ENCODE data around the gene CTU1. TPM values are rescaled to one million over a fixed set of nuclear protein-coding genes. Genes with fewer than 3 reads are reported as not detected.

Gene CTU1
- total RNA-seq (1 to 10 TPM; 1.4 to 1.6 TPM), total RNA-seq (1.1 to 28.6 (median 6.9) reads per million in 172 experiments)
- 6.4 TPM for polyA plus RNA-seq (2013, experiment 1 of 2)
- polyA plus RNA-seq (2013, experiment 2 of 2), result 4.2 TPM

DNA sequence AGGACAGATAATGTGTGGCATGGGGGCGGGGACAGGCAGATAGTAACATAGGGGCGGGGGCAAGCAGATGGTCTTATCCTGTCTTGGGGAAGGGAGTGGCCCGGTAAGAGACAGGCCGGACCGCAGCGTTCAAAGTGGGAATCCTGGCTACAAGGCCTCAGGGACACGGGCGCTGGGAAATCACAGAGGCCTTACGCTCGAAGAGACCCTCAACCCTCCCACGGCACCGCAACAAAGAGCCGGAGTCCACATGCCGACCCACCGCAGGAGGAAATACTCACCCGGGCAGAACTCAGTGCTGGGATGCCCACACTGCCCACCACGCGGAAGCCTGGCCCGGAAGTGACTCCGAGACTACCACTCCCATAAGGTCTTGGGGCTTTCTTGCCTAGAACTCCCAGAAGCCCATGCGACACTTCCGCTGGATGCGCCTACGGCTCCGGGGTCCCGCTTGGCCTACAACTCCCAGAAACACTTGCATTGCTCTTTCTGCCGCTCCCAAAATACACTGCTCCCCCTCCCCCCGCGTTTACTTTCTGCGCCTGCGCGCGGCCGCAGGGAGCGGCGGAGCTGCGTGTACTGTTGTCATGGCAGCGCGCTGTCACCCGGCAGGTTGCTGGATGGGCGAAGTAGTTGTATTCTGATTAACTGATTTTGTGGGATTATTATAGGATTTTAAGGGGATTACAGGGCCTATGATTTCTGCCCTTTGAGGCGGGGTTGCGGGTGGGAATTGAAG is at the start of gene CTU1:
CTU1 (minus strand) TSS at position 344 of the 739 bp plus-strand sequence. CDS start 3,840 bp downstream, outside the sequence.
- H3K4me1 ChIP-seq (ENCODE audit: insufficient read depth, low read length), result peaks cover 29% of the 10 kb centered on the region
- peaks cover 2% of the 10 kb centered on the region for H3K36me3 ChIP-seq (ENCODE audit: insufficient read depth, low read length)
- Mint-ChIP-seq H3K9me3 (no peaks in the 10 kb centered on the region), H3K4me3 (peak within 1 kb of the TSS; percentile 95), H3K27ac (peak within 1 kb of the TSS; percentile 91), H3K27me3 (no peaks in the 10 kb centered on the region), H3K36me3 (ENCODE audit: low read depth) (peaks cover 30% of the 10 kb centered on the region), H3K4me1 (ENCODE audit: low read depth) (peaks cover 38% of the 10 kb centered on the region)
- peak; percentile 98 for ATAC-seq (ENCODE audit: poor library complexity)
- peak within 1 kb of the TSS; percentile 60 to 63 for H3K27ac ChIP-seq (ENCODE audit: low read depth in 1 of 2, low read length in 2 of 2)
- intact Hi-C loops (cut with DNase I, micrococcal nuclease), result loop anchor here (1.0 to 10.0 kb wide), 6 partner anchors 303 to 1083 kb away; partner anchors contain the start of genes ASPDH (in 1 of the 2), JOSD2 (in 1 of the 2), VRK3 (in 1 of the 2) and ZNF473 (in 1 of the 2)
- peak within 1 kb of the TSS; percentile 83 for H3K4me3 ChIP-seq (ENCODE audit: low read length)
- POLR2A ChIA-PET, result interaction anchor here (1.0 to 1.1 kb wide), 2 partner anchors 22 to 24 kb away, joined by 3 to 12 read pairs; no protein-coding TSS in a partner anchor
- H3K27me3 ChIP-seq (ENCODE audit: control insufficient read depth in 1 of 2, insufficient read depth in 2 of 2, low read length in 2 of 2), result no peaks in the 10 kb centered on the region
- TF ChIP-seq, protein P1, sequence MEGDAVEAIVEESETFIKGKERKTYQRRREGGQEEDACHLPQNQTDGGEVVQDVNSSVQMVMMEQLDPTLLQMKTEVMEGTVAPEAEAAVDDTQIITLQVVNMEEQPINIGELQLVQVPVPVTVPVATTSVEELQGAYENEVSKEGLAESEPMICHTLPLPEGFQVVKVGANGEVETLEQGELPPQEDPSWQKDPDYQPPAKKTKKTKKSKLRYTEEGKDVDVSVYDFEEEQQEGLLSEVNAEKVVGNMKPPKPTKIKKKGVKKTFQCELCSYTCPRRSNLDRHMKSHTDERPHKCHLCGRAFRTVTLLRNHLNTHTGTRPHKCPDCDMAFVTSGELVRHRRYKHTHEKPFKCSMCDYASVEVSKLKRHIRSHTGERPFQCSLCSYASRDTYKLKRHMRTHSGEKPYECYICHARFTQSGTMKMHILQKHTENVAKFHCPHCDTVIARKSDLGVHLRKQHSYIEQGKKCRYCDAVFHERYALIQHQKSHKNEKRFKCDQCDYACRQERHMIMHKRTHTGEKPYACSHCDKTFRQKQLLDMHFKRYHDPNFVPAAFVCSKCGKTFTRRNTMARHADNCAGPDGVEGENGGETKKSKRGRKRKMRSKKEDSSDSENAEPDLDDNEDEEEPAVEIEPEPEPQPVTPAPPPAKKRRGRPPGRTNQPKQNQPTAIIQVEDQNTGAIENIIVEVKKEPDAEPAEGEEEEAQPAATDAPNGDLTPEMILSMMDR (IDR thresholded peaks at IDR 0.05), result no peak
- H3K9me3 ChIP-seq (ENCODE audit: control insufficient read depth in 1 of 2, insufficient read depth in 1 of 2, low read length in 2 of 2), result no peaks in the 10 kb centered on the region
- peak; percentile 96 to 100 (median 98) for DNase-seq
- CTCF ChIA-PET, result interaction anchor here (2.4 kb wide), 1 partner anchor 12 kb away, joined by 8 read pairs; no protein-coding TSS in a partner anchor

DNA sequence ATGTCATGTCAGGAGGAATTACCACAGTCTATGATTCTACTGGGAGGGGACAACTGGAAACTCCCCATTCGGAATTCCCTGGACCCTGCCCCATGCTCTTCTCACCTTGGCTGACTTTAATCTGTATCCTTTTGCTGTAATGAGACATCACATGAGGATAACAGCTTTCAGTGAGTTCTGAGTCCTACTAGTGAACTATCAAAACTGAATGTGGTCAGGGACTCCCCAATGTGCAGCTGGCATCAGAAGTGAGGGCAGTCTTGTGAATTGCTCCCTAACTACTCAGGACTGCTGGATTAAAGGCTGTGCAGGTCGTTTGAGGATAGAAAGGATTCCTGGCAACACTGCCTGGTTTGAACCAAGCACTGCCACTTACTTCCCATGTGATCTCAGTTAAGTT is 49.1 kb upstream of the CTU1 start:
- POLR2A ChIA-PET, result no interaction called here
- no peak overlapping the region for H3K4me3 Mint-ChIP-seq
- Histone ChIP-seq H3K27ac (ENCODE audit: low read depth in 1 of 2, low read length in 2 of 2) (no peak overlapping the region), H3K27me3 (ENCODE audit: control insufficient read depth in 1 of 2, insufficient read depth in 2 of 2, low read length in 2 of 2) (no peaks in the 10 kb centered on the region), H3K4me1 (ENCODE audit: insufficient read depth, low read length) (peaks cover 8% of the 10 kb centered on the region), H3K4me3 (ENCODE audit: low read length) (no peak overlapping the region), H3K36me3 (ENCODE audit: insufficient read depth, low read length) (no peaks in the 10 kb centered on the region), H3K9me3 (ENCODE audit: control insufficient read depth in 1 of 2, insufficient read depth in 1 of 2, low read length in 2 of 2) (no peaks in the 10 kb centered on the region)
- intact Hi-C loops (cut with DNase I, micrococcal nuclease), result loop anchor here in 1 of 2 experiments (5.0 kb wide), 1 partner anchor 35 kb away; the partner anchor contains the start of gene SIGLEC9
- H3K36me3 Mint-ChIP-seq (ENCODE audit: low read depth), result no peaks in the 10 kb centered on the region
- H3K27me3 Mint-ChIP-seq, result peaks cover 6% of the 10 kb centered on the region
- peaks cover 7% of the 10 kb centered on the region for H3K4me1 Mint-ChIP-seq (ENCODE audit: low read depth)
- CTCF ChIA-PET, result no interaction called here
- ATAC-seq (ENCODE audit: poor library complexity) (no peak), DNase-seq (no peak)
- no peaks in the 10 kb centered on the region for H3K9me3 Mint-ChIP-seq
- TF ChIP-seq, protein P1 (IDR thresholded peaks at IDR 0.05), result no peak
- no peak overlapping the region for H3K27ac Mint-ChIP-seq

DNA sequence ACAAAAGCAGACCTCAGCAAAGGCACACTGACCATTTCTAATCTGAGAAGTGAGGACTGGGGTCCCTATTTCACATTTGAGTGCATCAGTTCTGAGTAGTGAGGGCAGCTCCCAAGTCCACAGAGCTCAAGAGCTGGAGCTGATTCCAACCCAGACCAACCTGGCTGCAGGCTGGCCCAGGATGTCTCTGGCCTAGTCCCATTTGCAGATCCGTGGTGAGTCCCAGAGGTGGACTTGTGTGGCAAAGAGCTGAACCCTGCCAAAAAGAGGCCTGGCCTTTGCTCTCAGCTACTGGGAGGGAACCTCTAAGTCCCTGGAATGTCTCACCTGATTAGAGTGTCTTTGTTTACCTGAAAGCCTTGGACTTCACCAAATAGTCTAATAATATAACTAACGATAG is 48.5 kb upstream of the CTU1 start:
- peaks cover 6% of the 10 kb centered on the region for H3K27me3 Mint-ChIP-seq
- H3K9me3 Mint-ChIP-seq, result no peaks in the 10 kb centered on the region
- peaks cover 7% of the 10 kb centered on the region for H3K4me1 Mint-ChIP-seq (ENCODE audit: low read depth)
- Histone ChIP-seq H3K27me3 (ENCODE audit: control insufficient read depth in 1 of 2, insufficient read depth in 2 of 2, low read length in 2 of 2) (no peaks in the 10 kb centered on the region), H3K9me3 (ENCODE audit: control insufficient read depth in 1 of 2, insufficient read depth in 1 of 2, low read length in 2 of 2) (peaks cover 0 to 3% of the 10 kb centered on the region in 2 experiments), H3K27ac (ENCODE audit: low read depth in 1 of 2, low read length in 2 of 2) (no peak overlapping the region), H3K4me3 (ENCODE audit: low read length) (no peak overlapping the region), H3K4me1 (ENCODE audit: insufficient read depth, low read length) (peaks cover 8% of the 10 kb centered on the region), H3K36me3 (ENCODE audit: insufficient read depth, low read length) (no peaks in the 10 kb centered on the region)
- H3K36me3 Mint-ChIP-seq (ENCODE audit: low read depth), result no peaks in the 10 kb centered on the region
- POLR2A ChIA-PET, result no interaction called here
- H3K4me3 Mint-ChIP-seq, result no peak overlapping the region
- TF ChIP-seq, protein P1 (IDR thresholded peaks at IDR 0.05), result no peak
- DNase-seq (no peak), ATAC-seq (ENCODE audit: poor library complexity) (no peak)
- CTCF ChIA-PET, result no interaction called here
- intact Hi-C loops (cut with DNase I, micrococcal nuclease), result loop anchor here in 1 of 2 experiments (5.0 kb wide), 1 partner anchor 34 kb away; the partner anchor contains the start of gene SIGLEC9
- H3K27ac Mint-ChIP-seq, result no peak overlapping the region
